ENCODE results near the gene HIRA. TPM values are rescaled to one million over a fixed set of nuclear protein-coding genes. Genes with fewer than 3 reads are reported as not detected.

The HIRA gene
- total RNA-seq, 1 experiment from 2014 or later, result 51.0 TPM

GRCh38 chr22:19480173-19480568 is 48.6 kb upstream of the HIRA start:
- Mint-ChIP-seq H3K4me1 (peaks cover 23% of the 10 kb centered on the region), H3K27ac (peak overlapping the region; percentile 99), H3K4me3 (peak overlapping the region; percentile 96), H3K27me3 (ENCODE audit: low read depth) (no peaks in the 10 kb centered on the region), H3K36me3 (peaks cover 26% of the 10 kb centered on the region), H3K9me3 (no peaks in the 10 kb centered on the region)
- TF ChIP-seq STAT6 (CRISPR knock-in tag; conservative IDR thresholded peaks at IDR 0.05; ENCODE audit: low read depth) (no peak), ZNF121 (CRISPR knock-in tag; IDR thresholded peaks at IDR 0.05) (no peak), E2F1 (CRISPR knock-in tag; IDR thresholded peaks at IDR 0.05) (no peak), EMX1 (CRISPR knock-in tag; IDR thresholded peaks at IDR 0.05) (no peak), NR2C2 (CRISPR knock-in tag; IDR thresholded peaks at IDR 0.05) (no peak), ATF6 (CRISPR knock-in tag; IDR thresholded peaks at IDR 0.05) (no peak), ZBTB43 (CRISPR knock-in tag; IDR thresholded peaks at IDR 0.05) (no peak), MYBL2 (CRISPR knock-in tag; IDR thresholded peaks at IDR 0.05) (no peak), GTF2I (CRISPR knock-in tag; conservative IDR thresholded peaks at IDR 0.05) (no peak), ZNF263 (CRISPR knock-in tag; IDR thresholded peaks at IDR 0.05; ENCODE audit: low read depth) (no peak), E2F5 (CRISPR knock-in tag; IDR thresholded peaks at IDR 0.05) (no peak), TCF7 (CRISPR knock-in tag; IDR thresholded peaks at IDR 0.05; ENCODE audit: low read depth) (no peak), AFF4 (CRISPR knock-in tag; IDR thresholded peaks at IDR 0.05; ENCODE audit: borderline replicate concordance) (no peak), IRF2 (CRISPR knock-in tag; IDR thresholded peaks at IDR 0.05; ENCODE audit: borderline replicate concordance, low read depth) (no peak), MLX (CRISPR knock-in tag; IDR thresholded peaks at IDR 0.05) (no peak)
- ChIA-PET CTCF (interaction anchor here (0.7 to 2.9 kb wide), 12 partner anchors 14 to 336 kb away, joined by 3 to 18 read pairs (median 4); partner anchors contain the start of gene ESS2), POLR2A (interaction anchor here (0.6 to 1.0 kb wide), 5 partner anchors 21 to 182 kb away, joined by 3 to 5 read pairs (median 4); partner anchors contain the start of genes C22orf39 and HIRA)
- ATAC-seq, result no peak
- DNase-seq (ENCODE audit: low spot score), result no peak
